Left kidney (tissue), 2 donors: ENCODE data around the gene KCNC1. TPM values are rescaled to one million over a fixed set of nuclear protein-coding genes. Genes with fewer than 3 reads are reported as not detected.

Experiments used
- DNase-seq: peaks from one replicate; pipeline ENCODE4 v3.0.0-alpha.2; 2013
- polyA plus RNA-seq: library from polyadenylated mRNA; unstranded; fragments of 120-200 nt; gene quantifications from one replicate; pipeline ENCODE4 v1.2.1, GENCODE V29; 2013; ENCODE audit not compliant: insufficient read length

KCNC1 gene
- polyA plus RNA-seq, 1 donor = 1.5 TPM

DNA sequence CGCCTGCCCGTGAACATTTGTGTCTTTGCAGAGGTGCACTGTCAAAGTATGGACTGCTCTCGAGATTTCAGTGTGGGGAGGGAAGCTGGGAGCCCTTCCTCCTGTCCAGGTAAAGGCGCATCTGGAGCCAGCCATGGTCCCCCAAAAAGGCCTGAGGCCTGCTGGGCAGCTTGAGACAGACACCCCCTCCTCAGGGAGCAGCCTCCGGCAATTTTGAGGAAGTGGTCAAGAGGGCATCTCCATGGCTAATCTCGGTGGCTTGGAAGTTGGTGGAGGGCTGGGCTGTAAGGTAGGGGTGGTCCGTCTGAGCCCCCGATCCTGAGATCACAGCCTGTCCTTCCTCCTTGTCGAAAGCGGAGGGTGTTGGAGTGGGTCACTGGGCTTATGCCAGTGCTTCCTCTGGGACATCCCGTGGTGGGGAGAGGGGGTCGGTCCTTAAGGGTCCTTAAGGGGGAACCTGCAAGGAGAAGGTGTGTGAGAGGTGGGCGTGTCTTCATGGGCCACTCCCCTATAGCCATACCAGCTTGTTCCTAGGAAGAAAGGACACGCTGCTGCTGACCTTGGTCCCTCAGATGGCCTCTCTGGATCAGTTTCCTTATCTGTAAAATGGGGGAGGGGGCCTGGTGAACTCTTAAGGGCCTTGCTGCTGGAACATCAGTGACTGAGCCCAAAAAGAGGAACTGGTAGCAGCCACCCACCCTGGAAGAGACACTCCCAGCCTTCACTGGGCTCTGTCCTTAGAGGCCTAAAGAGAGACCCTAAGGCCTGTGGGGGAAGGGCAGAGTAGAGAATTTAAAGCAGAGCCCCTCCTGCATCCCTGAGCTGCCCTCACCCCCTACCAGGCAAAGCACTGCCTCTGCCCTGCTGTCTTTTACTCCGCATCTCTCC, 2.6 kb downstream of the KCNC1 start:
- DNase-seq = no peak

DNA sequence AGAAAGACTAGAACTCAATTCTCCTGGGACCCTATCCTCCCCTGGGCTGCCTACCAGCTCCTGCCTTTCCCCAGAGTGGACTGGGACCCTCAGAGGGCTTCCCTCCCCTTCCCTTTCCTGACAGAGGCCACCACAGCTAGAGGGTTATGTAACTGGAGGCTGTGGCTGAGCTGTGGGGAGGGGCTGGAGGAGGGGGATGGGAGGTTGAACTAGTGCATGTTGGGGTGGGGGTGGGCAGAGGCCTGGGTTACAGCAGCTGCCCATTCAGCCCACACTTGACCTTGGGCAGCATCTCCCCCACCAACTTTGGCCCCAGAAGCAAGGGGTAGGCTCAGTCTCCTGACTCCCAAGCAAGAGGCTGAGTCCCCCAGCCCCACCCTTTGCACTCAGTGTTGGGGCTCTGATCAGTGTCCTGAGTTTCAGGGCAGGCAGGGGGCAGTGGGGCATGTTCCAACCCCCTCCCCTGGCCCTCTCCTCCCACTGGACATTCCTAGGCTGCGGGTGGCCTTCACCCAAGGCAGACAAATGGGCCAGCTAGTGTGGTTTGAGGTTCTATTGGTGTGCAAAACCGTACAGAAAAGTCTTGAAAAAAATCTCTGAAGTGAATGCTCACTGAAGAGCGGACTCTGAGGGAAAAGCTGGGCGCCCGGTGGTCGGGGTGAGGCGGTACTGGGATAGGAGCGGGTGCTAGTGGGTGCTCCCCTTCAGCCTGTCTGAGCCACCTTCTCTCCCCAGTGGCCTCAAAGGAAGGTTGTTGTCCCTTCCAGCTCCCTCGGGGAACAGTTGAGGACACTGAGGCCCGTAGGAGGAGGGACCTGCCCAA, 3.8 kb downstream of the KCNC1 start:
- DNase-seq = no peak

DNA sequence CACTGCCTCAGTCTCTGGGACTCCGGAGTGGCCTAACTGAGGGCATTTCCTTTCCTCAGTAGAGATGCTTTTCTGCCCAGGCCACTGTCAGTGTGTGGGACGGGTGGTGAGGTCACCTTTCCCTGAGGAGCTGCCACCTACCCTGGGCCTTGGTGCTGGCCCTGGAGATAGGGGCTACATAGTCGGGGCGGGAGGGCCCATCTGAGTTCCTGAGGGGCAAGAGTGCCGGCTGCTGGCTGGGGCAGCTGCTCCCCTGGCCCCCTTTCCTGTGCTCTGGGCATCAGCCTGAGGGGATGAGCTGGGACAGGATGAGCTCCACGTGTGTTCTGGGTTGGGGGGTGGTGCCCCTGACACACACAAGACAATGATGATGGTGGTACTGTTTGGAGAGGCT, 5.4 kb downstream of the KCNC1 start:
- no peak for DNase-seq

DNA sequence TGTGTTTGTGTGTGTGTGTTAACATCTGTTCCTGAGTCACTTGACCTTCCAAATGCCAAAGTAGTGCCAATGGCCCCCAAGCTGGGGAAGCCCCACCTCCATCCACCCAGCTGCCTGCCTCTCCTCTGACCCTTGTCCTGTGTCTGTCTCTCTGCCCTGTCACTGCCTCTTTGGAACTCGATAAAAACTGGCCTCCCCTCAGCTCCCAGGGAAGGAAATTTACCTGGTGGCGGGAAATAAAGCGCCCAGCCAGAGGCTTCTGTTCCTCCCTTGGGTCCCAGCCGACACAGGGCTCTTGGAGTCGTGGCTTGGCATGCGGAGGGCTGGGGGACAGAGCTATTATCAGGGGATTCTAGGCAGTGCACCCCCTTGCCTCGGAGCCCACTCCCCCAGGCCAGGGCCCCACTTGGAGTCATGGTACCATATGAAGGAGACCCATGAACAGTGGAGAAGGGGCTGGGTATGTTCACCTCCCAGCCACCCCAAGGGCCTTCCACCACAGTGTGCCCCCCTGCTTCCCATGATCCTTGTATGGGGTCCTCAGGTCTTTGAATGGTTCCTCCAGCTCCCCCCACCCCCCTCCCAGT, 6.2 kb downstream of the KCNC1 start:
- DNase-seq = no peak

DNA sequence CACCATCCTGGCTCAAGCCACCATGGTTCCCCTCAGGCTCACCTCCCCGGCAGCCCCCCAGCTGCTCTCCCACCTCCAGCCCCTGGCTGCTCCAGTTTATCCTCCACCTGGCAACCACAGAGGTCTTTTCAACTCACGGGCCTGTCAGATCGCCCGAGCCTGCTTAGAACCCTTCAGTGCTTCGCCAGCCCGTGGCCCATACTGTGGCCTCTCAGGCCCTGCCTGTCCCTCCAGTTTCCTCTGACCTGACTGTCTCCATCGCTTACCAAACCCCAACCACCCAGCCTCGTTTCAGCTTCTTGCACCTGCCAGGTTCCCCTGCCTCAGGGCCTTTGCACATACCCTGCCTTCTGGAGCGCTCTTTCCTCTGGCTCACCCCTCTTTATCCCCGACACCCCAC, 6.9 kb downstream of the KCNC1 start:
- no peak for DNase-seq

DNA sequence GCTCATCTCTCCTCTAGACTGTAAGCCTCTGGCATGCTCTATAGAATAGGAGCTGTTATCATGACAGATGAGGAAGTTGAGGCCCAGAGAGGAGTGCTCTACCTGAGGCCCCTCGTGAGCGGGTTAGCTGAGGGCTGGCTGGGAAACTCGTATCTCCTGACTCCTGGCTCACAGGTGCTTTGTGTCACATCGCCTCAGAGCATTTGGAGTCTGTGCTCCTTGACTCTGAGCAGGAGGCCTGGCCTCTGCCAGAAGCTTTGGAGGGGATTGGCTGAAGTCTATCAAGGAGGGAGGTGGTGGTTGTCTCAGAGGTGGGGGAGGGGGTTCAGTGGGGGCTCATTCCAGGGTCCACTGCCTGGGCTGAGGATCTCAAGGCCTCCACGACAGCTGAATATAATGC, 7.4 kb downstream of the KCNC1 start:
- no peak for DNase-seq

DNA sequence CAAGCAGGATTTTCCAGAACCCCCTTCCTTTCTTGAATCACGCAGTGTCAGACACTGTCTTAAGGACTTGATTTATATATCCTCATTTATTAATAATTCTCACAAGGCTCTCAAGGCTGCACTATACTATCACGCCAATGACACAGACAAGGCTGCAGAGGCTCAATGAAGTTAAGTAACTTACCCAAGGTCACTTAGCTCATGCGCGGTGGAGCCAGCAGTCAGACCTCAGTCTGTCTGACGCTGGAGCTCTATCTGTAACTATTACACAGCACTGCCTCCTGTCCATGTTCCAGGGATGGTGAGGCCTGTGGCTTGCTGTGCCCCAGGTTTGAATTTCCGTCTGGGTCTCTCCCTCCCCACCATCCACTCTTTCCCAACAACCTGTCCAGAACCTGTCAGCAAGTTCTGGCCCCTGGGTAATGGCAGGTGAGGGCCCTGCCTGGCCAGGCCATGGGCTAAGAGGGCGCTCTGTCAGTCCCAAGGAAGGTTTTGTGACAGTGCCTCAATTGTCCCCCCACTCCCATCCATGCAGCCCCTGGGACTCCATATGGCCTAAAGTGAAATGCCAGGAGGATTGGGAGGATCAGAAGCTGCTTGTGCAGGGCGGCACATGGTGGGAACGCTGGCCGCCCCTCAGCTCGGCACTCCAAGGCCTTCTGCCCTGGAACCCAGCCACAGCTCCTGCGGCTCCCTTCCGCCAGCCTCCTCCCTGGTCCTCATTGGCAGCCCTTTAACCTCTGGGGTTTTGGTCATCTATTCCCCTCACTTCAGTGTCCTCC, 8.6 kb downstream of the KCNC1 start:
- DNase-seq = no peak

DNA sequence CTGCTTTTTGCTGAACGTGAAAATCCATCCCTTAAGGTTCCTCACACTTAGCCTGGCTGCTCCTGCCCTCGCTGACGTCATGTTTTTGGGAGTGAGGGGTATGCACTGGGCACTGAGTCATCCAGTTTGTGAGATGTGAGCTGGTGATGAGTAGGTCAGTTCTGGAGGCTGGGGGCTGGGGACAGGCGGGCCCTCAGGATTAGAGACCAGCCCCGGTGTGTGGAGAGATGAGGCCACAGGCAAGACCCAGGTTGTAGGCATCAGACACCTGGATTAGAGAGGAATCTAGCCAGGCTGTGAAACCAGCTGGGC, 9.2 kb downstream of the KCNC1 start:
- DNase-seq = no peak

DNA sequence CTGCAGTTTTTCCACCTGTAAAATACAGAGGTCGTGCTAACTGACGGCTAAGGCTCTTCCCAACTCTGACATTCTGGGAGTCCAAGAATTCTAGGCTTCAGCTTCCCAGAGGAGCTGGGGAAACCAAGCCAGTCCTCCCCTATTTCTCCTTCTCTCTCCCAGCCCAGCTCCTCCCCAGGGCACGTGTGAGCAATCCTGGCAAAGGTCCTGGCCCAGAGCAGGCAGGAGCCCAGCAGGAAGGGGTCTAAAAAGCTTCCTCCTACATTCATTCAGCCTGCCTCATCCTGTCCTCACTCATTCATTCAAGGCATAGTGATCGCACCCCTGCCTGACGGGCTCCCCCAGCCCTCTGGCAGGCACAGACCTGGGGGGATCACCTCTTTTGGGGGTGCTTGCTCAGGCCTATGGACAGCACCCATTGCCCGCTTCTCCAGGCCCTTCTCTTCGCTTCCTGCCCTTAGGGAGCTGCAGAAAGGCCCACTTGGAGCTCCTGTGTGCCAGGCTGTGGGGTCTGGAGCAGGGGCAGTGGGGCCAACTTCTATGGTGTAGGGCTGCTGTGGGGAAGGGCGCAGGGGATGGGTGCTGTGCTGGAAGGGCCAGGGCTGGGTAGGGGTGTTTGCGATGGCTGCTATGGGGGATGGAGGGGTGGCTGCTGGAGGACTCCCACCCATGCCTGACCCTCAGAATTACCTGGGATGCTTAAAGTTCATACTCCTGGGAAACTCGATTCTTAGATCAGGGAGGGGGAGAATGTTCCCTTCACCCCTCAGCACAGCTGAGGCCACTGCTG, 9.8 kb downstream of the KCNC1 start:
- no peak for DNase-seq

DNA sequence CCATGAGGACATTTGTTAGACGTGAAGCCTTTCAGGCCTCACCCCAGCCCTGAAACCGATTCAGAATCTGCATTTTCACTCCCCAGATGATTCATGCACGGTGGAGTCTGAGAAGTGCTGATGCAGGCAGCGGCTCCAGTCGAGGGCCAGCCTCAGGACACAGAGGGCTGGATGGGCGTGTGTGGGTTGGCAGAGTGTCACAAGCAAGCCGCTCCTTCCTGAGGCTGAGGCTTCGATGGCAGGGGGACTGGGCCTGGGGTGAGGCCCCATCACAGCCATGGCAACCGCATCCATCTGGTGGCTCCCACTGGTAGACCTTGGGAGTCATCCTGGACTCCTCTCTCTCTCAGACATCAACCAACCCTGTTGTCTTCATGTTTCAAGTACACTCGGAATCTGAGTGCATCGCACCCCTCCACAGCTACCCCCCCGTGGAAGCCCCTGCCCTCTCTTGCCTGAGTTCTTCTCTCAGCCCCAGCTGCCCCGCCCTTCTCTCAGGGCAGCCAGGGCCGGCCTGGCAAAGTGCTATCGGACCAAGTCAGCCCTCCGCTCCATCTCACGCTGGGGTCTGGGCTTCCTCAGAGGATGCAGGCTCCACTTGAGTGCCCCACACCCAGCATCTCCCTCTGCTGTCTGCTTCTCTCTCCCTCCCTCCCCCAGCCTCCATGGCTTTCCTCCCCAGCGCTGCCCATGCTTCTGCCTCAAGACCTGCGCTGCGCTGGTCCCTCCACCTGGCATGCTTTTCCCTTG, 10.6 kb downstream of the KCNC1 start:
- DNase-seq = no peak

DNA sequence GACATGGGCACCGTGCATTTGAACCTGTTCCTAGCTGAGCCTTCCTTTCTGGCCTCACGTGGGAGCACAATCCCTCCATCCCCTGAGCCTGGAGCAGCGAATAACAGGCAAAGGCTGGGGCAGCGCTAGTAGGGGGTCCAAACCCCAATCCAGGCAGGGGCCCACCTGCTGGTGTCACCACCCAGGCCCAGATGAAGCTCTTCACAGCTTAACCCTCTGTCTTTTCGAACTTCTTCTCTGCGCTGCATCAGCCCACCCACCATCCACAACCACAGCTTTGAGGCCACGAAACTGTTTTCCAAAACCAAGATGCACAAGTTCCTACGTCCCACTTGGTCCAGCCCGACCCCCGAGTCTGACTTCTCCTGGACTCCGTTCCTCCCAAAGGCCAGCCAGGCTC, 11.5 kb downstream of the KCNC1 start:
- DNase-seq = no peak

DNA sequence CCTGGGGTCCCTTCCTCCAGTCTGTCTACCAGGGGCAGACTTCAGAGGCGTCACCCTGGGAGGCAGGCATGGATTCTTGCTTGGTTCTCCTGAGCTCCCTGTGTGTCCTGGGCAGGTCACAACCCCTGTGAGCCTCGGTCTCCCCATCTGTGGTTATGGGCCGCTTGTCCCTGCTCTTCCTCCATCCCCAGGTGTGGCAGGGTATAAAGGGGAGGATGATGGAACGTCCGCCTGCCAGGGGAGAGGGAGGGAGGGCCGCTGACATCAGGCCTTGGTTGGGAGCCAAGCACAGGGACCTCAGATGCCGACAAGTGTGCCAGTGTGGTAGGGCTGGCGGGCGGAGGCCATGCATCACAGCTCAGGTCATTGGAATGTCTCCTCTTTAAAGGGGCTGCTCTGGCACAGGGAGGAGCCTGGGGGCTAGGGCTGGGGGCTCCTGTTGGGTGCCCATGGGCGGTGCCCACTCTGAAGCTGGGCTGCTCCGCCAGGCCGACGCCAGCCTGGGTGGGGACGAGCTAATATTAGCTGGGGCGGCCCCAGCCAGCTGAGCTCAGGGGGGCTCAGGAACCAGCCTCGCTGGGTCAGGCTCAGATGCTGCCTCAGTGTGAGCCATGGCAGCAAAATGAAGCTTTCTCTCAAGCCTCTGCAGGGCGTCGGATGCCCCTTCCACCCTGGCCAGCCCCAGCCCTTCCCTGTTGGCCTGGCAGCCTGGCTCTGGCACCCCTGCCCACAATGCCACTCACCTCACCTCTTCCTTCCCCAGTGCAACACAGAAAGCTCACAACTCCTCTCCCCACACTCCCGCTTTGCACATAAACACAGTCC, 12.8 kb downstream of the KCNC1 start:
- DNase-seq = no peak

DNA sequence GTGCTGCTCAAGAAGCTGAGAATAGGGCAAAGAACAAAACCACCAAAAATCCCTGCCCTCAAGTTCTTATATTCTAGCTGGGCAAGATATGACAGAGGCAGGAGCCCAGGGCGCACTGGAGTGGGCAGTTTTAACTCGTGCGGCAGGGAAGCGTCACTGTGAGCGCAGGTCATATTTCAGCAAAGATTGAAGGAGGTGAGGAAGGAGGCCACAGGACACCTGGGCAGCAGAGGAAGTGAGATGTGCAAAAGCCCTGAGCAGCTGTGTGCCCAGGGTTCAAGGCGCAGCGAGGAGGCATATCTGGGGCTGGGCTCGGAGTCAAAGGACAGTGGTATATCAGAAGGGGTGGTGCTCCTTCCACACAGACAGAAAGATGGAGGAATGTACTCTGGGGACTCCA, 13.5 kb downstream of the KCNC1 start:
- no peak for DNase-seq

DNA sequence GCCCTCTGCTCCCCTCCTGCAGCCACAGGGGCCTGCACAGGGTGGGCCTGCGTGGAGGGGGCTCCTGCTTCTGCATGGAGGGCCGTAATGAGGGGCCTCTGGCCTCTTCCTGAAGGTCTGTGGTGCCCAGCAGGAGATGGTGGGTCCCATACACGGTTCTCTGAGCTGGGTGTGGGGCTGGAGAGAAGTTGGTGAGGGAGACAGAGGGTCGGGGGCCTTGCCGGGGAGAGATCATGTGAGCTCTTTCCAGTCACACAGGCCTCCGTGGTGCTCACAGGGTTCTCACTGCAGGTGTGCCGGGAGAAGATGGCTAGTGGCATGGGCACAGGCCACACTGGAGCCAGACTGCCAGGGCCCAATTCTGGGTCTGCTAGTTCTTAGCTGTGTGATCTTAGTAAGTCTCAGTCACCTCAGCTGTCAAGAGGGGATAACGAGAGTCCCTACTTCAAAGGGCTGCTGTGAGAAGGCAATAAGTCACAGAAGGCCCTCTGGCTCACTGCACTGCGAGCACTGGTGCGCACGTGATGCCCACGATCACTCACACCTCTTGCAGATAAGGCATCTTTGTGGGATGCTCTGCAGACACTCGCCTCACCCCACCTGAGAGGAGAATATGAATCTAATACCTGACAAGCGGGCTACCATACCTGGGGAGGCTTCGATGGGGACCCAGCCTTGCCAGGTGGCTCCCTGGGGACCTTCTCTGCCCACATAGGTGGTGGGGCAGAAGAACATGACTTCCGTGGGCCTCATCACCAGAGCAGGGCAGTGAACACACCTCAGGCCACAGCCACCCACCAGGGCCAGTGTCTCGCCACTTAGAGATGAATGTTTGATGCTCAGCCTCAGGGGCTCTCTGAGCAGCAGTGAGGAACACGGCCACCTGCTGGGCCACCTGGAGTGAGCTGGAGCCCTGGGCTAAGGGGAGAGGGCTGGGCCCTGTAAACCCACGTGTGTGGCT, 14.5 kb downstream of the KCNC1 start:
- no peak for DNase-seq

DNA sequence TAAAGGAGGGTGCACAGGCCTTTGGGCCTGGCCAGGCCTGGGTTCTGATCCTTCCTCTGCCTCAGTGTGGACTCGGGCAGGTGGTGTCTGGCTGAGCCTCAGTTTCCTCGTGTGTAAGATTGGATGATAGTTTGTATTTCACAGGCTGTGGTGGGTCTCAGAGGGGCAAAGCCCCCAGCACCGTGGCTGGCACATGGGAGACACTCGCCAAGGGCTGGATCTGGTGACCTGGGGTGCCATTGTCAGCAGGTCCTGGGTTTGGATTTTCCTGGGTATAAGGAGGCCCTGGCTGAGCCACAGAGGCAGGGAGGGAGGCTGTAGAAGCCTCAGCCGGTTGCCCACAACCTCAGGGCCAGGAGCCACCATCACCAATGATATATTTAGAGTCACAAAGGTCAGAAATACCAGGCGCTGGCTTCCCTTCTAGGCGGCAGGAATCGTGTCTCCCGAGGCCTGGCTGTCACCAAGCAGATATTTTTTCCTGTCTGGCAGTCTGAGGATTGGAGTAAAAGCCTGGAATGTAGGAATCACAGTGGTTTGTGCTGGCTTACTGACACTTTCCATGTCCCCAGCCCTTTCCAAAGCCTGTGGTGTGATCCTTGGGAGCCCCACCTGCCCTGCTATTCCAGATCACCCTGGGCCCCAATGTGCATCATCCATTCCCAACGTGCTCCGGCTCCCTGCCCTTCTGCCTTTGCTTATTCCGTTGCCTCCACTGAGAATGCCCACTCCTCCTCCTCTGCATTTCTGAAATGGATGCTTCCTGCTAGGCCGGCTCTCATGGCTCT, 15.6 kb downstream of the KCNC1 start:
- DNase-seq = no peak

DNA sequence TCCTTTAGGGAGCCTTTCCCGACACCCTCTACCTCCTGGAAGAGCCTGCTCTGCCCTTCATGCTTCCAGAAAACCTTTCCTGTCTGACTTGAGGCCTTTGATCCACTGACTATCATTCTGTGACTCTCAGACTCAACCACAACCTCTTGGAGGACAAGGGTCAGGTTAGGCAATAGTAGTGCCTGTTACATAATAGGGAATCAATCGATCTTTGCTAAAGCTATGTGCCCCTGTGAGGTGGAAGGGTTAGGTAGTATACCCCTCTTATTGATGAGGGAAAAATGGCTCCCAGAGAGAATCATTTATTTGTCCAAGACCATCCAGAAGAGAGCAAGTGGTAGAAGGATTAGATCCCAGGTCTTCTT, 16.2 kb downstream of the KCNC1 start:
- DNase-seq = no peak

DNA sequence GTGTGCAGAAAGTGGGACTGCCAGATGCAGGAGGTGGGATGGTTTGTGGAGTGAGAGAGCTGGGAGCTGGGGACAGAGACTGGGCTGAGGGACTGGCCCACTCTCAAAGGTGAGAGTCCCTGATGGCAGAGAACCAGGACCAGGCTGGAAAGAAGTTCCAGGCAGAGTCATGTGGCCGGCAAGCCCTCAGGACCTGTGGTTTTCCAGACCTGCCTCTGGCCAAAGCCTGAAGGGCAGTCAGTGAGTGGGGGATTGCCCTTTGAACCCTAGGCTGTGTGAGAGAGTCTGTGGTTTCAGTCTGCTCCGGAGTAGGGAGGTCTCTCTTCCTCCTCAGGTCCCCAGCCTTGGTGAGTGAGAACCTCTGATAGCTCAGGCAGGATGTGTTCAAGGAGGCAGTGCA, 17.0 kb downstream of the KCNC1 start:
- DNase-seq = no peak

DNA sequence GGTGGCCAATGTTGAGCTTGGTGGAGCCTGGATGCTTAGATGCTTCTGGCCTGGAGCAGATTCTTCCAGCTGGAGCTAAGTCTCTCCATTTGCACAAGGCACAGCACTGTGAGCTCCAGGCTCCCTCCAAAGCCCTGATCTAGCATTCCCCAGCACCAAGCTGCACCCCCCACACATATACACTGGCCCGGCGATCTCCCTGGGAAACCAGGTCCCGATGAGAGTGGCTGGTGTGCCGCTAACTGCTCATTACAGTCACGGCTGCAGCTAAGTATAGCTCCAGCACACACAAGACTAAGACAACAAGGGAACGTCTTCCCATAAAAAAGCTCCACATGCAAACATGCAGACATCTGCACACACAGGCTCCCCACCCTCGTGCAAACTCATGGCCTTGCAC, 17.6 kb downstream of the KCNC1 start:
- DNase-seq = no peak
